Osteocyte (in vitro differentiated cells): ENCODE measurements around the gene FIBIN. TPM values are rescaled to one million over a fixed set of nuclear protein-coding genes. Genes with fewer than 3 reads are reported as not detected.

ENCODE experiments used
- DNase-seq: peaks from one replicate; pipeline ENCODE4 v3.0.0; 2021; ENCODE audit warnings: mixed read lengths; ENCODE audit not compliant: unreplicated experiment; ENCODE audit errors: extremely low spot score
- H3K27ac Mint-ChIP-seq: one replicate; pipeline ENCODE4 v1.8.0; 2021; ENCODE audit warnings: mild to moderate bottlenecking, mixed read lengths; ENCODE audit not compliant: unreplicated experiment
- H3K27me3 Mint-ChIP-seq: one replicate; pipeline ENCODE4 v1.8.0; 2021; ENCODE audit warnings: mixed read lengths; ENCODE audit not compliant: unreplicated experiment
- H3K36me3 Mint-ChIP-seq: one replicate; pipeline ENCODE4 v1.8.0; 2021; ENCODE audit warnings: mixed read lengths; ENCODE audit not compliant: unreplicated experiment
- H3K4me1 Mint-ChIP-seq: one replicate; pipeline ENCODE4 v1.8.0; 2021; ENCODE audit warnings: mixed read lengths; ENCODE audit not compliant: unreplicated experiment
- H3K4me3 Mint-ChIP-seq: one replicate; pipeline ENCODE4 v1.8.0; 2021; ENCODE audit warnings: mild to moderate bottlenecking, moderate library complexity, mixed read lengths; ENCODE audit not compliant: unreplicated experiment
- H3K9me3 Mint-ChIP-seq: one replicate; pipeline ENCODE4 v1.8.0; 2021; ENCODE audit warnings: mixed read lengths; ENCODE audit not compliant: unreplicated experiment
- CTCF ChIP-seq: fragments of 200-600 bp; sonication (generic); IDR thresholded peaks from 2 replicates; pipeline ENCODE4 v1.5.0; 2021; ENCODE audit warnings: antibody characterized with exemption, mild to moderate bottlenecking, moderate library complexity
- total RNA-seq: library from RNA; stranded (reverse); gene quantifications from 2 replicates; pipeline ENCODE4 v1.2.1, GENCODE V29; 2021

Gene FIBIN
- total RNA-seq, 1 donor from 2014 or later: 45.4 TPM

GRCh38 chr11:27002431-27002830 lies 8.5 kb downstream of the FIBIN start:
- no peaks in the 10 kb centered on the region for H3K27me3 Mint-ChIP-seq
- TF ChIP-seq CTCF: no peak
- no peaks in the 10 kb centered on the region for H3K9me3 Mint-ChIP-seq
- no peak overlapping the region for H3K27ac Mint-ChIP-seq
- H3K4me1 Mint-ChIP-seq: peaks cover 3% of the 10 kb centered on the region
- no peaks in the 10 kb centered on the region for H3K36me3 Mint-ChIP-seq
- no peak overlapping the region for H3K4me3 Mint-ChIP-seq
- DNase-seq: no peak

GRCh38 chr11:27002838-27003237 lies 8.9 kb downstream of the FIBIN start:
- no peak for TF ChIP-seq CTCF
- Mint-ChIP-seq H3K36me3 (no peaks in the 10 kb centered on the region), H3K4me1 (peaks cover 3% of the 10 kb centered on the region), H3K27ac (no peak overlapping the region), H3K9me3 (no peaks in the 10 kb centered on the region), H3K4me3 (no peak overlapping the region), H3K27me3 (no peaks in the 10 kb centered on the region)
- no peak for DNase-seq

- no peaks in the 10 kb centered on the region for H3K9me3 Mint-ChIP-seq
- H3K4me1 Mint-ChIP-seq: peaks cover 3% of the 10 kb centered on the region
- H3K4me3 Mint-ChIP-seq: no peak overlapping the region
- no peak for DNase-seq
- H3K27ac Mint-ChIP-seq: no peak overlapping the region
- no peaks in the 10 kb centered on the region for H3K36me3 Mint-ChIP-seq
- no peak for TF ChIP-seq CTCF
- H3K27me3 Mint-ChIP-seq: no peaks in the 10 kb centered on the region
These were observed 10.2 kb downstream of the FIBIN start for GRCh38 chr11:27004103-27004502.

GRCh38 chr11:27008811-27009535 lies 15.1 kb downstream of the FIBIN start:
- H3K4me3 Mint-ChIP-seq: no peak overlapping the region
- no peaks in the 10 kb centered on the region for H3K27me3 Mint-ChIP-seq
- H3K36me3 Mint-ChIP-seq: no peaks in the 10 kb centered on the region
- TF ChIP-seq CTCF: no peak
- no peak overlapping the region for H3K27ac Mint-ChIP-seq
- H3K9me3 Mint-ChIP-seq: no peaks in the 10 kb centered on the region
- DNase-seq: no peak
- H3K4me1 Mint-ChIP-seq: peaks cover 21% of the 10 kb centered on the region

- Mint-ChIP-seq H3K4me3 (no peak overlapping the region), H3K36me3 (no peaks in the 10 kb centered on the region), H3K4me1 (peaks cover 21% of the 10 kb centered on the region), H3K27ac (peak overlapping the region; percentile 80), H3K27me3 (no peaks in the 10 kb centered on the region), H3K9me3 (peaks cover 3% of the 10 kb centered on the region)
- TF ChIP-seq CTCF: no peak
- no peak for DNase-seq
These were observed 17.8 kb downstream of the FIBIN start for GRCh38 chr11:27011560-27012233.
